ENCODE data around the gene NPPB. TPM values are rescaled to one million over a fixed set of nuclear protein-coding genes. Genes with fewer than 3 reads are reported as not detected.

NPPB gene
- total RNA-seq, 1 donor from 2014 or later: 5.1 TPM

Other genes with a start within 250 kb of the NPPB start
- 2.3 TPM for gene FBXO2, start 204.5 kb downstream of the NPPB start, total RNA-seq
- gene FBXO44, start 204.1 kb downstream of the NPPB start, total RNA-seq: 15.6 TPM
- 11.6 TPM for gene FBXO6, start 194.7 kb downstream of the NPPB start, total RNA-seq
- 15.8 TPM for gene MAD2L2, start 177.8 kb downstream of the NPPB start, total RNA-seq
- gene DRAXIN, start 167.2 kb downstream of the NPPB start, total RNA-seq: 0.05 TPM
- gene AGTRAP, start 122.8 kb downstream of the NPPB start, total RNA-seq: 13.6 TPM
- gene C1orf167, start 96.8 kb downstream of the NPPB start, total RNA-seq: 2.7 TPM
- 34.6 TPM for gene MTHFR, start 53.0 kb downstream of the NPPB start, total RNA-seq
- gene CLCN6, start 52.8 kb downstream of the NPPB start, total RNA-seq: 15.2 TPM
- 25.3 TPM for gene NPPA, start 11.2 kb downstream of the NPPB start, total RNA-seq
- 31.6 TPM for gene KIAA2013, start 67.5 kb upstream of the NPPB start, total RNA-seq
- 66.1 TPM for gene PLOD1, start 75.8 kb upstream of the NPPB start, total RNA-seq
- 648 TPM for gene MFN2, start 121.5 kb upstream of the NPPB start, total RNA-seq
- 14.6 TPM for gene MIIP, start 160.6 kb upstream of the NPPB start, total RNA-seq
- 0.59 TPM for gene TNFRSF8, start 204.4 kb upstream of the NPPB start, total RNA-seq

All from Right ventricle myocardium superior (tissue), 1 donor.